GM19372 (cell line): ENCODE measurements around the gene TMPRSS11D.

Experiments
- ATAC-seq: cut with Tn5 transposase; IDR thresholded peaks from one replicate; pipeline ENCODE4 v1.9.1; 2021; ENCODE audit warnings: mild to moderate bottlenecking, low read depth, moderate library complexity; ENCODE audit not compliant: unreplicated experiment

The TMPRSS11D gene

DNA sequence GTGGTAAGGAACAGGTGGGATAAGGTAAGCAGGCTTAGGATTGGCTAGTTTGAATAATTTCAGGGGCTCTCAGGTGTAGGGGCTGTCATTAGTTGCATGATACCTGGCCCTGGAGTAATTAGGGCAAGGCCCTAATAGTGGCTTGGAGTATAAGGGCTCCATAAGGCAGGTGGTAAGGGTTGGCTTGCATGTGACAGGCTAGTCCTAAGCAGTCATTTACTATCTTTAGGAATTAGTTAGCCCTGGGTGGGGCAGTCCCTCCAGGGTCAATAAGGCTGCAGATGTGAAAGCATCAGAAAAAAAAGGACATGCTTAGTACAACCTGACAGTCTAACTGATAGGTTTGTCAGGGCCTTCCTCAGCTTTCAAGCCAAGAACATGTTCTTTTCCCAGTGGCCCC, 7.8 kb upstream of the TMPRSS11D start:
- no peak for ATAC-seq

- ATAC-seq = no peak
Measured at GRCh38 chr4:67886281-67886680, 2.5 kb upstream of the TMPRSS11D start.

DNA sequence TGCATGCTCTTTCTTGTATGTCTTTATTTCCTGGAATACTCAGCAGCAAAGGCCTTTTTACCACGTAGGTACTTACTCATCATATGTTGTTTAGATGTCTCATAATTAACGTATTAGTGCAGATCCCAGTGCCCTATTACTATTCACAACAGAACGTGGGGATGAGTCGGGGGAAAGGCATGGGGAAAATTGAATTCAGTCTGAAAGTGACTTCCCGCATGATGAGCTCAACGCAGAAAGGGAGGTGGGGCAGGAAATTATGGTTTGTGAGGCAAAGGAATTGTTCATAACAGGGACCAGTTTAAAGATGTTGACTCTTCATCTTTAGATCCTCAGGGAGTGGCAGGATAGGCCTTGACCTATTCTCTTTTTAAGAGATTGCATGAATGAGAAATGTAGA, 2.0 kb upstream of the TMPRSS11D start:
- ATAC-seq = no peak

GRCh38 chr4:67884701-67885100, 899 bp upstream of the TMPRSS11D start:
- no peak for ATAC-seq

DNA sequence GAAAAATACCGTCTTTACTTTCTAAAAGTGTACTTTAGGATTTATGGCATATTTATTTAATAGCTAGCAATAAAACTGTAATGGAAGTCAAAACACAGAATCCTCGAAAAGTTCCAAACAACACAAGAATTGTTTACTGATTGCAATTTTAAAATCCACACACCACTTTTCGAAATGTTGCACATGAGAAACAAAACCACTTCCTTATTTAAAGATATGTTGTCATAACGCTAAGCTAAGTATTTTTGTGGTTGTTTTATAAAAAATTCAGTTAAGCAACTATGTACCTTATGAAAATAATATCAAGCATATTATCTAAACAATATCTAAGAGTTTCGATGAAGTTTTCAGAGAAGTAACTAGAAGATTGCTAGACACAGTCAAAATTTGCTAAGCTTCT, 344 bp downstream of the TMPRSS11D start:
- no peak for ATAC-seq

DNA sequence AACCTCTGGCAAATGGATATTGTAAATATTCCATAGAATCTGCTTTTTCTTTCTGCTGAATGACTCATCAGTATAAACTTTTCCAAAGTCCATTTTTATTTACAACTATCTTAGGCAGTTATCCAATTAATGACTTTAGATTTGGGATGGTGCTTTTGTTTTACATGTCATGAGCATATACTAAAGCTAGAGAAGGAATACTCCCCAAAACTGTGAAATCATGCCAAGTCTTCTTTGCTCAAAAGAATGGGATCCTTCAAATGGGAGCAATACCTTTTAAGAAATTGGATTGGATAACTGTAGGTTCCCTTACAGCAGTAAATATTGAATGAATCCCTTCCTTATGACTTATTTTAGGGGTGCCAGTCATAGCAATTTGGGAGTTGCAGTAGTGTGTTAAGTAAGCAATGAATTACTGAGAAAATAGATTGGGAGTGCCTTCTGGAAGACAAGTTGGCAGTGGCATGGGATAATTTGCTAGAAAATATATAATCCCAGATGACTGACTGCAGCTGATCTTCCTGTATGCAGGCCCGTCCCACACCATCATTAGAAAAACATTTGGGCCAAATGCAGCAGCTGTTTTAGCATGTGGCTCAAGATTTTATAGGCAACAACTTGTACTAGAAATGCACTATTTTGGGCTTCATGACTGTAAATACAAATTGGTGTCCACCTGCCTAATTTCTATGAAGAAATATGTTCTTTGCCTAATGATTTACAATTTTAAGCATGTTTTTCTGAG, 2.8 kb downstream of the TMPRSS11D start:
- no peak for ATAC-seq

- ATAC-seq = no peak
Measured at GRCh38 chr4:67879486-67879885, 4.3 kb downstream of the TMPRSS11D start.

DNA sequence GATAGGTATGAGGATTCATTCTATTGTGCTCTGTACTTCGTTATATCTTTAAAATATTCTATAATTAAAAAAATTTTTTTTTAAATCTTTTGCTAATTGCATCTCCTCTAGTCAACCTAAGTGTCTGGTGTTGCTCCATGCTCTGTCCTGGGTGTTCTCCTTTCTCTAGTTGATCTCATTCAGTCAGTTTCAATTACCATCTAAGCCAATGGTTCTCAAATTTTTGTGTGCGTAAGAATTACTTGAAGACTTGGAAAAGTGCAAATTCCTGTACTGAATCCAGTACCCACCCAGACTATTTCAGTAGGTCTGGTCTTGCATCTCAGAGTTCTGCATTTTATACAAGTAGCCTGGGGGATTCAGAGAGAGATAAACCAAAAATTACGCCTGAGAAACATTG, 6.7 kb downstream of the TMPRSS11D start:
- no peak for ATAC-seq

DNA sequence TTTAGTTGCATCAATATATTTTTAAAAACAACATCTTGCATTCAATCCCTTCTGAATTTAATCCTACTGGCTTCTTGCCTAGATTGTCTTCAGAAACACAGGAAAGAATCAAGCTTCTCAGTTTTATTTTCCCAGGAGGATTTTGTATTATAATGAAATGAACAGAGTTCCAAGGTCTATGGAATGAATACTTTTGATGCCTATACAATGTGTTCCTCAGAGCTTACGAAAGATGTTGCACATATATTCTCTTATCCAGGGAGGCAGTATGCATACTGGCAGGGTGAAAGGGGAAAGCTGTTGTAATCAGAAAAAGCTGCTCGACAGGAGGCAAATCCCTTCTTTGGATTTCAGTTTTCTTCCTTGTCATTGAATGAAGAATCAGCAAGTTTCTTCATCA, 8.8 kb downstream of the TMPRSS11D start:
- no peak for ATAC-seq

DNA sequence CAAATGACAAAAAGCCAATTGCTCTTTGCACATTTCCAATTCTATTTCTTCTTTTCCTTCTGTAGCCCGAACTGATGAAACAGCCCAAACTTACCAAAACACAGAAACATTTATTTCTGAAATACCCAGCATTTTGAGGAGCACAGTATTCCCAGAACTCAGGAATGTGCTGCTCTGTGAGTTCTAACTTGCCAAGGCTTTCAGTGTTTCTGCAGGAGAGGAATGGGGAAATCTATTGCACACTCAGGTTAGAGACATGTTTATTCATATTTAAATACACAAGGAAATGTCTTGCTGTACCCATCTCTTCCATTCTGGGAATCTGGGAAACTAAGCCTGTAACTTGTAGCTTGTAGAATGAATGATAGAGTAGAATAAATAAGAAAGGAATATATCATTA, 10.7 kb downstream of the TMPRSS11D start:
- no peak for ATAC-seq

- ATAC-seq = peak; percentile 82
Measured at GRCh38 chr4:67871867-67872266, 11.9 kb downstream of the TMPRSS11D start.

- no peak for ATAC-seq
Measured at GRCh38 chr4:67869580-67870190, 14.1 kb downstream of the TMPRSS11D start.

DNA sequence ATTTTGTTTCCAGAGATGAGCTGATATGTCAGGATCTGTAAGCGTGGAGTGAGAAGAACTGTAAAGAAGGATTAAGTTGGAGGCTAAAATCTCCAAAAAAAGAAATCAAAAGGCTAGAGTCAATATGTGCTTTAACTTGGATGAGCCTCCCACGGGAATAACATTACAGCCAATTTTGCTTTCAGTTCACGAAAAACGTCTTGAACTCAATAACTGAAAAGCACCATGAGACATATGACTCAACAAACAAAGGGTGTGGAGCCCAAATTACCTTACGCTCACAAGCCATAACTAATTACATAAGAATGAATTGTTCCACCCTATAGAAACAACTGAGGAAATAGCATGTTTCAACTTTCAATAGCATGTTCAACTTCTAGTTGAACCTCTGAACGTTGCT, 22.3 kb downstream of the TMPRSS11D start:
- ATAC-seq = no peak

DNA sequence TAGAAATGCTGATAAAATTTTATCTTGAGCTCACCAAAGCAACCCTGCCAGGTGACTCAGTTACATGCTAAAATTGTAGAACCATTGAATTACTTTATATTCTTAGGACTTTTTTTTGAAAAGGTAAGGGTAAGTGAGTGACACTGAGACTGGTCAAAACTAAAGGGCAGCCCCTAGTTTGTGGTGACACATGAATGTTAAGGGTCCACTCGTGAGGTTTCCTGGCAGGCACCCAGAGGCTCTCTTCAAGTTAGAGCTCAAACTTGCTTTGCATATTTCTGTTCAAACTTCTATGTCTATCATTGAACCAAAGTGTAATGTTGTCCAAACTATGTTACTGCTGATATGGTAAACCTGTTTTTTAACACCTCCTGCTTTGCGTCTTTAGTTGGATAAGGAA, 30.5 kb downstream of the TMPRSS11D start:
- ATAC-seq = no peak

DNA sequence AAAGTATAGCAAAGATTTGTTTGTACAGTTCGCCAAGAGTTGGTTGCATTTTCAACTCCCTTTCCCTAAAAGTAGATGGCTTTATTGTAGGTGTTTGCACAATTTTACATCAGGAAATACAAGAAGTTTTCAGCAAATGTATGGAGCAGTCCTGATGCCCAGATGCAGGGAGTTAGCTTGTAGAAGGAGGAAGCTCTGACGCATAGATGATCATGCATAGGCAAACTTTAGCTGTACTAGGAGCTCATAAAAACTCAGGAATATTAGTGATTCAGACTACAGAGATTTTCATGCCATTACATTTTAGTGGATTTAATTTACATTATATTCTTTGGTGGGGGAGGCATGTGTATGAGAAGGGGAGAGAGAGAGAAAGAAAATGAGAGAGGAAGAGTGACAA, 62.9 kb downstream of the TMPRSS11D start:
- no peak for ATAC-seq

GRCh38 chr4:67810011-67810410, 73.8 kb downstream of the TMPRSS11D start:
- no peak for ATAC-seq

GRCh38 chr4:67809502-67809901, 74.3 kb downstream of the TMPRSS11D start:
- ATAC-seq = no peak

DNA sequence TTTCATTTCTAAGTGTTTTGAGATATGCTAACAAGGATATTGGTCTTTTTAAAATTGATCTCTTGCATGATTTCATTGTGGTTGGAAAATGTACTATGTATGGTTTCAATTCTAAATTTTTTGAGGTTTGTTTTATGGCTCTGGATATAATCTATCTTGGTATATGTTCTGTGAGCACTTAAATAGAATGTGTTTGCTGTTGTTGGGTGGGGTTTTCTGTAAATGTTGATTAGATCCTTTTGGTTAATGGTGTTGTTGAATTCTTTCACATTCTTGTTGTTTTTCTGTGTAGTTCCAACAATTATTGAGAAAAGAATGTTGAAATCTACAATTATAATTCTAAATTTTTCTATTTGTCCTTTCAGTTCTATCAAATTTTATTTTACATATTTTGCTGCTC, 87.0 kb downstream of the TMPRSS11D start:
- no peak for ATAC-seq

DNA sequence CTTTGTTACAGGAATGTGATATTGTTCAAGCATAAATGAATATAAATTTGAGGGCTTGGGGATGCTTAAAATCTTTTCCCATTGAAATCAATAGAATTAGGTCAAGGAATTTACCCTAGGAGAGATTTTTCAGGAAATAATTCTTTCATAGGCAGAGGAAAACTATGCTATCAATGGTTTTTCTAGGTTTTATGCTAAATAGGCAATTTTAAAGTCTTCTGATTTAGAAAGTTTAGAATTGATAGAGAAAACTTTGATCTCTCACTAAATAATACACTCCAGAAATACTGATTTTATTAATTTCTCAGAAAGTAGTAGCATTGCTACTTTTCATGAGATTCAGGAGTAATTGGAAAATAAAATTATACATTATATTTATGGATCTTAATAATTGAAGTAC, 93.1 kb downstream of the TMPRSS11D start:
- no peak for ATAC-seq

- no peak for ATAC-seq
Measured at GRCh38 chr4:67787311-67787710, 96.5 kb downstream of the TMPRSS11D start.

- ATAC-seq = no peak
Measured at GRCh38 chr4:67785528-67785927, 98.3 kb downstream of the TMPRSS11D start.

GRCh38 chr4:67779631-67780030, 104.2 kb downstream of the TMPRSS11D start:
- ATAC-seq = no peak
